GM18870 (cell line): ENCODE results near the gene PTGDR2.
"Not testable (repeated sequence)": the region's sequence is repeated elsewhere in the genome, so short reads cannot be mapped to it uniquely, and the experiment has no call there.

Experiments
- ATAC-seq: cut with Tn5 transposase; IDR thresholded peaks from one replicate; pipeline ENCODE4 v1.9.1; 2021; ENCODE audit warnings: moderate library complexity; ENCODE audit not compliant: unreplicated experiment

PTGDR2 gene

DNA sequence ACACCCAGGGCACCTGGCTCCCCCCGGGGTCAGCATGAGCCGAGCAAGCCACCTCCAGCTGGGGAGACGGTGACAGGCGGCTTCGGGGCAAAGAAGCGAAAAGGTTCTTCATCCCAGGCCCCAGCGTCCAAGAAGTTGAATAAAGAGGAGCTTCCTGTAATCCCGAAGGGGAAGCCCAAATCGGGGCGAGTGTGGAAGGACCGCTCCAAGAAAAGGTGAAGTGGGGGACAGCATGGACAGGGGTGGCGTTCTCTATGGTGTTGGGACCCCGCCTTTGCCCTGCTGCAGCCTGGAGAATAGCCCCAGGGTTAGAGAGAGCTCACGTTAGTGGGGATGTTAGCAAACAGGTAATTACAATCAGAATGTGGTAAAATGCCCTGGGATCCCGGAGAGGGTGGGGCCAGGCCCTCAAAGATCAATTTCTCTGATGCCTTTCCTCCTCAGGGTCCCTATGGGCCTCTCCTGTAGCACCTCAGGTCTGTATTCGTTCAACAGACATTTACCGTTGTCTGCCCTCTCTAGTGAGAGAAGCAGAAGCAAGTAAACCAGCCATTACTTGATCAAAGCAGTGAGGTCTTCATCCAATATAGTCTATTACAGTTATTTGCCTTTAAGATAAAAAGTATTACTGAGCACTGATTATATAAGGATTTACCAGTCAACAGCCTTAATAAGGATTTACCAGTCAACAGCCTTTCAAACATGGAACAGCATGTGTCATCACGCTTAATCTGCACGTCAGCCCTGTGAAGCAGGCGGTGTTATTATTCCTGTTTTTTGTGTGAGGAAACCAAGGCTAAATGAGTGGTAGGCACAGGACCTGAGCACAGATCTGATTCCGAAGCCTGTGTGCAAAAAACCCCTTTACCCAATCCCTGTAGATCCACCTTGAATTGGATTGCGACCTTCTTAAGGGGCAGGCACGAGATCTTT is 12.8 kb downstream of the PTGDR2 start:
- no peak for ATAC-seq

DNA sequence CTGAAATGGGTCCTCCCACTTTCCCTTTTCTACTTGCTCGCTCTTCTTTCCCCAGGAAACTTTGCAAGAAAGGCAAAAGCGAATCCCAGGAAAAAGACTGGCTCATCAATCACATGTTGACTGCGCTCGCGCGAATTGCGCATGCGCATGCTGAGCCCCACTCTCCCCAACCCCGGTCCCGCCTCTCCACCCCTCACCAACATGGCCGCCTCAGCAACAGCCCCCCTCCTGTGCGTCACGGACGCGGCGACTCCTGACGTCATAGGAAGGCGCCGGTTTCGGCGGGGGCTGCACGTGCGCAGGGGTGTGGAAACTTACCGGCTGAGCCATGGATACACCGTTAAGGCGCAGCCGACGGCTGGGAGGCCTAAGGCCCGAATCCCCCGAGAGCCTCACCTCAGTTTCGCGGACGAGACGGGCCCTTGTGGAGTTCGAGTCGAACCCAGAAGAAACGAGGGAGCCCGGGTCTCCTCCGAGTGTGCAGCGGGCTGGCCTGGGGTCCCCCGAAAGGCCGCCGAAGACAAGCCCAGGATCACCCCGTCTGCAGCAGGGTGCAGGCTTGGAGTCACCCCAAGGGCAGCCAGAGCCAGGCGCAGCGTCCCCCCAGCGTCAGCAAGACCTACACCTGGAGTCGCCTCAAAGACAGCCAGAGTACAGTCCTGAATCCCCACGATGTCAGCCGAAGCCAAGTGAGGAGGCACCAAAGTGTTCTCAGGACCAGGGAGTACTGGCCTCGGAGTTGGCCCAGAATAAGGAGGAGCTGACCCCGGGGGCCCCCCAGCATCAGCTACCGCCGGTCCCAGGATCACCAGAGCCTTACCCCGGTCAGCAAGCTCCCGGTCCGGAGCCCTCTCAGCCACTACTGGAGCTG is 13.7 kb downstream of the PTGDR2 start, which contains the start of gene CCDC86:
TSS of gene CCDC86 (plus strand) at position 317 of the 871 bp plus-strand sequence. CDS start at position 329, 12 bp downstream.
- peak; percentile 42 for ATAC-seq

DNA sequence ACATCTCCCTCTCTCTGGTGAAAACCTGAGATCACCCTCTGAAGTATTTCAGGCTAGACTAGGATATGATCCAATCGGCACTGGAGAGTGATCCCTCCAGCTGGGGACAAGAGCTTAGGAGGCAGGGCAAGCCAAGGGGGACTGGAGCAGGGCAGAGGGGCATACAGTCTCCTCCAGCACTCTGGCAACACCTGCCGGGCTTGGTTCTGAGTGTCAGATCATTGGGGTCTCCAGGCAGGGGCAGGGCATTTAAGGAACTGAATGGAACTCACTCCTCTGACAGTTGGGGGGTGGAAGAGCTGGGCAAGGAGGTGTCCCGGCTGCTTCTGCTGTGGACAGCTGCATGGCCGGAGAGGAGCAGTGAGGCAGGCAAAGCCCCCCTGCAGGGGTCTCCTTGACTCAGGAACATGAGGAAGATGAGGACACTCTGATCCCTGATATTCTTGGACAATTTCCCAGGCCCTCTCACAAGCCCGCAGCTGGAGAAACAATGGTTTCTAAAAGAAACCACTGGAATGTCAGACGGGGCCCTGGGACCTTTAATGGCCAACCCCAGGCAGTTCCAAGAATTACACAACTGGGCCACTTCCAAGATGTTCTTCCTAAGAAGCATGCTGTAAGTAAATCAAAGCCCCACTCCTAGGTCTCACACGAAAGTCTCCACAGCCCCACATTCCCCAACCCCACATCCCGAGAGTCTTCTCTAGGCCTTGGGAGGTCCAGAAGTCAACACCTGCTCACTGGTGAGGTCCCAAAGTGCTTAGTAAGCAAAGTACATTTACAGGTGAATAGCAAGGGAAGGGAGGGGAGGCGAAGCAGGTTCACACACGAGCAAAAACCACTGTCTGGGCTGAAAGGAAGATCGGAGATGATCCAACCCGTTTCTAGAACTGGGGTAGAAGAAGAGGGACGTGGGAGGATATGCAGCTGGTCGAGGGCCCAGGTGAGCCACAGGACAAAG is 15.0 kb downstream of the PTGDR2 start:
- ATAC-seq: no peak

- ATAC-seq: no peak
Measured at GRCh38 chr11:60838132-60838531, 17.6 kb downstream of the PTGDR2 start.

DNA sequence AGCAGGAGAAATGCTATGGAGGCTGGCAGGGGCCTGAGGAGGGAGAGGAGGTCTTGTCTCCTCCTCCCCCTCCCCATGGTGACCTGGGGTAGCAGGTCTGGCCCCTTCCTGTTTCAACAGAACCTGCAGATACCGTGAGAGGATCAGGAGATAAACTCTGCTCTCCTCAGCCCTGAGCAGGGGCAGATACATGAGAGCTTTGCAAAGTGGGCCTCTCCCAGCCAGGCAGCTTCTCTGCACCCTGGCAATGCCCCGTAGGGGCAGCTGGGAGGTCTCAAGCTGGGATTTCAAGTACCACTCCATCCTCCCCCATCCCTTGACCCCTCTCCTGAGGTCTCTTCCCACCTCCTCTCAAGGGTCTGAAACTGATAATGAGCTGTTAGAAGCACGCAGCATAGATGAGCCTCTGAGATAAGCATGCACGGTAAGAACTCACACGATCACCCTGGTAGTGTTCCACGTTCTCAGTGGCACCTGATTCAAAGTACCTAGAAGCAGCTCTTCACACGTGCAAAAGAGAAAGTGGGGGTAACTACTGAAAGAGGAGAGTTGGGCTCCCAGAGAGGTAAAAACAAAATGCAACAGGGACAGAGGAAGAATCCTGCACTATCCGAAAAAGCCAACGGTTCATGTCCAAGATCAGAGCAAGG is 18.8 kb downstream of the PTGDR2 start:
- no peak for ATAC-seq

GRCh38 chr11:60835534-60835846 is 20.3 kb downstream of the PTGDR2 start:
- no peak for ATAC-seq

GRCh38 chr11:60834742-60835533 is 20.8 kb downstream of the PTGDR2 start:
- ATAC-seq: no peak

- no peak for ATAC-seq
Measured at GRCh38 chr11:60831501-60832079, 24.2 kb downstream of the PTGDR2 start.

DNA sequence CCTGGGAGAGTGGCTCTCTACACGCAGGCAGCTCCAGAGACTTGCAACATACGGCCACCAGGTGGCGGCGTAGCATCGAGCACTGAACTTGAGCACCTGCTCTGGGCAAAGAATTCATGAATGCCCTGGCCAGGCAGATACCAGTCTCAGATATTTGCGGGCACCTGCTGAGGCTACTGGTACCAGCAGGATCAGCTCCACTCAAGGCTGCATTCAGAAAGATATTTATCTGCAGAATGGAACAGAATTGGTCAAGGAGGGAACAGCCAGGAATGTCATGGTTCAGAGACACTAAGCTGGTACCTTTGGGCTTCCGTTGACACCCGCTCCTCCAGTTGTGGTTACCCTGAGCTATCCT is 24.6 kb downstream of the PTGDR2 start:
- ATAC-seq: peak; percentile 74

DNA sequence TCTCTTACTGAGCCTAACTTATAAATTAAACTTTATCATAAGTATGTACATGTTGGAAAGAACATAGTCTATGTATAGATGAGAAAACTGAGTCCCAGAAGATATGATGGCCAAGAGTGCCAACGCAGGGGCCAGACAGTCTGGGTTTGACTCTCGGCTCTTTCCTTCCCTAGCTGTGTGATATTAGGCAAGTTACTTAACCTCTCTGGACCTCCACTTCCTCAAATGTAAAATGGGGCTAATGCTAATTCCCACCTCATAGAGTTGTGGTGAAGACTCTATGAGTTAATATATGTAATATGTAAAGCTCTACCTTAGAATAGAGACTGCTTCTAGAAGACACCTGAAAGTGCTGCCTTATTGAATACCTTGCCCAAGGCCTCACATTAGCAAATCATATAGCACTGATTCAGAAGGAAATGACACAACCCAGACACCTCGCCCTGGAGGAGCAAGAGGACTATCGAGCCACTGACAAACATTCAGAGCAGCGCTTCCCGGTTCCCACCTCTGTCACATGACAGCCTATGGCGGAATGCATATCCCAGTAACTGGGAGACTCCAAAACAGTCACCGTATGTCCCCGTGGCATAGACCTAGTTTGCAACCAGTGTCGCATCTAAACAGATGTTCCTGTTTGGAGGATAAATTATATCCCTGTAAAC is 25.1 kb downstream of the PTGDR2 start:
- ATAC-seq: no peak

GRCh38 chr11:60825790-60826189 is 30.0 kb downstream of the PTGDR2 start:
- ATAC-seq: no peak

DNA sequence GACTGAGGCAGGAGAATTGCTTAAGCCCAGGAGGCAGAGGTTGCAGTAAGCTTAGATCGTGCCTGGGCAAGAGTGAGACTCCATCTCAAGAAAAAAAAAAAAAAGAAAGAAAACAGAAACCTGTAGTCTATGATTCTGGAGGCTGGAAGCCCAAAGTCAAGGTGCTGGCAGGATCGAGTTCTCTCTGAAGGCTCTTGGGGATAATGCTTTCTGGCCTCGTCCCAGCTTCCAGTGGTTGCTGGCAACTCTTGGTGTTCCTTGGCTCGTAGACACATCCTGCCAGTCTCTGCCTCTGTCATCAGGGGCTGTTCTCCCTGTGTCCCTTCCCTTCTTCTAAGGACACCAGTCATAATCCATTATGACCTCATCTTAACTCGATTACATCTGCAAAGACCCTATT is 30.6 kb downstream of the PTGDR2 start:
- ATAC-seq: no peak

GRCh38 chr11:60823745-60824306 is 31.9 kb downstream of the PTGDR2 start:
- ATAC-seq: not testable (repeated sequence)

DNA sequence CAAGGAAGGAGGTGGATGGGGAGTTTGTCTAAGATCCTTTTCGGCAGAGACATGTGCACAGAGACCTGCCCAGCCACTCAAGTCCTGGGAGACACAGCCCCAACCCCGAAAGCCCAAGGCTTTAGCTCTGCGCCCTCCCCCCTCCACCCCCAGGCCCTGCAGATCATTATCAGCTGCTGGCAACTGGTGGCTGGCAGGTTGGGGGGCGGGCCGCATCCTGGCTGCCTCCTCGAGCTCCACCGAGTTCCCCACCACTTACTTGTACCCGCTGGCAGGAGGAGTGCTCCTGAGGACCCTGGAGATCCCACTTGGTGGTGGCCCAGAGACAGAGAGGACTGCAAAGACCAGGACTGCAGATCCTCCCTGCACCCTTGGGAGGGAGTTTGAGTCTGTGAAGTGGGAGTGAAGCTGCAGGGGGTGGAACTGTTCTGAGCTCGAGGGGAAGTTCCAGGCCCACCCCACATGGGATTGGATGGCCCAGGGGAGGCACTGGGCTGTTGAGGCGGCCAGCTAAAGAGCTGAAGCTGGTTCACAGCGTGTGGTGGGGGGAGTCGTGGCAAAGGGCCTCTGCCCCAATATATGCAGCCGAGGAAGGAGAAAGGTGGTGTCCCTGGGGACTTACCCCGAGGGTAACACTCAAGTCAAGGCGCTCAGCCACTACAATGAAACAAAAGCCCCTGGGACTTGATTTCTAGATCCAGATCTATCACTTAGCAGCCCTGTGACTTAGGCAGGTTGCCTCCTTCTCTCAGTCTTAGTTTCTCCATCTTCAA is 33.7 kb downstream of the PTGDR2 start:
- no peak for ATAC-seq

DNA sequence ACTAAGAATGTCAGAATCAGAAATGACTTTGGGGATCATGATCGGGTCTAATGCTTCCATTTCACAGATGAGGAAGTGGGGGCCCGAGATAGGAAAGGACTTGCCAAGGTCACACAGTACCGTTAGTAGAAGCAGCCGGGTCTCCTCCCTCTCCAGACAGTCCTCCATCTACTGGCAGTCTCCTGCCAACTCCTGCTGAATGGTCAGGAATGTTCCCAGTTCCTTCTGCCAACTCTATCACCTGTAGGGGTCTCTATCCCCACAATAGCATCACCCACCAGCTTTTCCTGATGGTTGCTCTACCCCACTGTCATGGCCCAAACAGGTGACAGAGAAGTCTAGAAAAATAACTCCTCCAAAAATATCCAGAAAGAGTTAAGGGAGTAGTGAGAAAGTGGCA is 37.7 kb downstream of the PTGDR2 start:
- ATAC-seq: no peak

DNA sequence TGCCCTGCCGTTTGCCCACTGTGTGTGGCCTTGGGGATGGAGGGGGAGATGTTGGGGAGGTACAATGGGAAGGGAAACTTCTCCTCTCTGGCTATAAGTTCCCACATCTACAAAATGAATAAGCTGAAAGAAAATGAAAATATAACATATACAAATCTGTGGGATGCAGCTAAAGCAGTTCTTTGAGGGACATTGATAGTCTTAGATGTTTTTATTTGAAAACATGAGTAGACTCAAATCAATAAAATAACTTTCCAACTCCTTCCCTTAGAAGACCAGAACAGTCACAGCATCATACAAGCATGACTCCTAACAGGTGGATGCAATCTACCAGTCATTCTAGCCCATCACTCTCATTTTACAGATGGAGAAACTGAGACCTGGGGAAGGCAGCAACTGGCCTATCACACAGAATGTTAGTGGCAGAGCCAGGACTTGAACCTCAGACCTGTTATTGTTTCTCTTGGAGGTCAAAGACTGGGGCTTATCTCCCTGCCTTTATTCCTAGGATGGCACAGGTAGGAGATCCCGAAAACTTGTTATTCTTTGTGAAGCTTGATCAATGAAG is 39.1 kb downstream of the PTGDR2 start:
- no peak for ATAC-seq

DNA sequence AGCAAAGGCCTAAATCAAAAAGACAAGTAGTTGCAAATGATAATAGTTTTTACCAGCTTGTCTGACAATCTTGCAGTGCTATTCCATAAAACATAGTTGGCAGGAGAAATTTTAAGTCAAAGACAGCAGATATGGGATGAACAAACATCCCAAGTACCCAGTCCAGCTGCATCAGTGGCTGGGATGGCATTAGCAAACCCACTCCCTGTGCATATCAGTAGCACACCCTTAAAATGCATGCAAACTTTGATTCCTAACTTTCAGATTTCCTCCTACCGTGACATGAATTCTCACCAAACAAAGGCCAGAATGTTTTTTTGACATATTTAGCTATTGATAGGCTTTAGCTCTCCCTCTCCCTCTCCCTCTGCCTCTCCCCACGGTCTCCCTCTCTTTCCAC is 41.6 kb downstream of the PTGDR2 start:
- no peak for ATAC-seq
